Measurements from ENCODE around the gene KLHL24. TPM values are rescaled to one million over a fixed set of nuclear protein-coding genes. Genes with fewer than 3 reads are reported as not detected.
"Not testable (repeated sequence)": the region's sequence is repeated elsewhere in the genome, so short reads cannot be mapped to it uniquely, and the experiment has no call there.

Gene KLHL24
- total RNA-seq, 1 experiment from 2014 or later, result 59.1 TPM

- Histone ChIP-seq H3F3A (ENCODE audit: insufficient read depth, low read depth) (peaks cover 16% of the 10 kb centered on the region; the same call in 1 of the 2 replicates), H3K27ac (peak overlapping the region; percentile 39), H2AFZ (peak overlapping the region; percentile 91), H3K27me3 (ENCODE audit: insufficient read depth, low read depth) (no peaks in the 10 kb centered on the region), H3K9me2 (ENCODE audit: insufficient read depth) (no peaks in the 10 kb centered on the region), H3K36me3 (ENCODE audit: low read depth) (no peaks in the 10 kb centered on the region), H3K4me3 (peak overlapping the region; percentile 85), H3K4me1 (replicated peaks; ENCODE audit: insufficient read depth) (peaks cover 9% of the 10 kb centered on the region), H3K4me2 (peak overlapping the region; percentile 95), H4K20me1 (ENCODE audit: insufficient read depth) (no peaks in the 10 kb centered on the region), H3K79me2 (ENCODE audit: low read depth) (peaks cover 29% of the 10 kb centered on the region), H3K9me3 (ENCODE audit: insufficient read depth, low read depth) (no peaks in the 10 kb centered on the region)
- POLR2A ChIA-PET (ENCODE audit: unreplicated experiment), result interaction anchor here (0.6 to 0.7 kb wide), 5 partner anchors 11 to 882 kb away, joined by 3 to 5 read pairs (median 3); partner anchors contain the start of gene YEATS2
- DNase-seq, result peak in 1 of 2 experiments; percentile 15
- CTCF ChIA-PET, result interaction anchor here (0.6 kb wide), 2 partner anchors 48 to 1020 kb away, joined by 4 to 15 read pairs; no protein-coding TSS in a partner anchor
- intact Hi-C loops (cut with micrococcal nuclease; ENCODE audit: unreplicated experiment), result loop anchor here (5.0 kb wide), 1 partner anchor 155 kb away; no protein-coding TSS in a partner anchor
- TF ChIP-seq EZH2 (IDR thresholded peaks at IDR 0.05; ENCODE audit: low read depth) (no peak), CTCF (conservative IDR thresholded peaks at IDR 0.05) (no peak)
- no TSS peak for BruUV-seq (replicated peaks)
These were observed 1.7 kb downstream of the KLHL24 start for GRCh38 chr3:183637106-183637486.

- H4K20me1 ChIP-seq (ENCODE audit: insufficient read depth); H2AFZ ChIP-seq; H3K36me3 ChIP-seq (ENCODE audit: low read depth); POLR2A ChIA-PET (ENCODE audit: unreplicated experiment); H3K4me1 ChIP-seq (replicated peaks; ENCODE audit: insufficient read depth); CTCF ChIA-PET; H3K9me3 ChIP-seq (ENCODE audit: insufficient read depth, low read depth); H3K27ac ChIP-seq; H3K27me3 ChIP-seq (ENCODE audit: insufficient read depth, low read depth); DNase-seq; H3K9me2 ChIP-seq (ENCODE audit: insufficient read depth): not testable (repeated sequence)
- H3F3A ChIP-seq (ENCODE audit: insufficient read depth, low read depth), result peaks cover 16% of the 10 kb centered on the region; the same call in 1 of the 2 replicates
- H3K4me2 ChIP-seq, result peak overlapping the region; percentile 95
- peak overlapping the region; percentile 85; the same call in 1 of the 2 replicates for H3K4me3 ChIP-seq
- TSS peak; percentile 30 for BruUV-seq (replicated peaks)
- intact Hi-C loops (cut with micrococcal nuclease; ENCODE audit: unreplicated experiment), result loop anchor here (5.0 kb wide), 1 partner anchor 155 kb away; no protein-coding TSS in a partner anchor
- peaks cover 29% of the 10 kb centered on the region for H3K79me2 ChIP-seq (ENCODE audit: low read depth)
These were observed 2.2 kb downstream of the KLHL24 start for GRCh38 chr3:183637633-183638032.

GRCh38 chr3:183638101-183638852 is 2.9 kb downstream of the KLHL24 start:
- H4K20me1 ChIP-seq (ENCODE audit: insufficient read depth), result no peaks in the 10 kb centered on the region
- H3K27me3 ChIP-seq (ENCODE audit: insufficient read depth, low read depth), result no peaks in the 10 kb centered on the region
- DNase-seq, result no peak
- peaks cover 29% of the 10 kb centered on the region for H3K79me2 ChIP-seq (ENCODE audit: low read depth)
- TF ChIP-seq EZH2 (IDR thresholded peaks at IDR 0.05; ENCODE audit: low read depth), result no peak
- no peak for TF ChIP-seq CTCF (conservative IDR thresholded peaks at IDR 0.05)
- peaks cover 16% of the 10 kb centered on the region; the same call in 1 of the 2 replicates for H3F3A ChIP-seq (ENCODE audit: insufficient read depth, low read depth)
- H3K27ac ChIP-seq, result no peak overlapping the region
- H3K9me3 ChIP-seq (ENCODE audit: insufficient read depth, low read depth), result no peaks in the 10 kb centered on the region
- POLR2A ChIA-PET (ENCODE audit: unreplicated experiment), result no interaction called here
- peaks cover 9% of the 10 kb centered on the region for H3K4me1 ChIP-seq (replicated peaks; ENCODE audit: insufficient read depth)
- H3K4me2 ChIP-seq, result 0 out of 2 replicates have a peak overlapping the region, but pooled peaks have one; percentile 95
- CTCF ChIA-PET, result no interaction called here
- H3K4me3 ChIP-seq, result 0 out of 2 replicates have a peak overlapping the region, but pooled peaks have one; percentile 85
- no peak overlapping the region for H2AFZ ChIP-seq
- no peaks in the 10 kb centered on the region for H3K9me2 ChIP-seq (ENCODE audit: insufficient read depth)
- no peaks in the 10 kb centered on the region for H3K36me3 ChIP-seq (ENCODE audit: low read depth)
- no TSS peak for BruUV-seq (replicated peaks)
- intact Hi-C loops (cut with micrococcal nuclease; ENCODE audit: unreplicated experiment), result loop anchor here (5.0 kb wide), 1 partner anchor 156 kb away; no protein-coding TSS in a partner anchor

- POLR2A ChIA-PET (ENCODE audit: unreplicated experiment); DNase-seq; BruUV-seq (replicated peaks): not testable (repeated sequence)
These were observed 5.2 kb downstream of the KLHL24 start for GRCh38 chr3:183640635-183641034.

More at GRCh38 chr3:183640635-183641034, 5.2 kb downstream of the KLHL24 start:
- H3K4me2 ChIP-seq; intact Hi-C loops (cut with micrococcal nuclease; ENCODE audit: unreplicated experiment); H3K9me3 ChIP-seq (ENCODE audit: insufficient read depth, low read depth); H3K9me2 ChIP-seq (ENCODE audit: insufficient read depth); H4K20me1 ChIP-seq (ENCODE audit: insufficient read depth); H3K4me3 ChIP-seq; CTCF ChIA-PET; H3K36me3 ChIP-seq (ENCODE audit: low read depth); H2AFZ ChIP-seq; H3K4me1 ChIP-seq (replicated peaks; ENCODE audit: insufficient read depth); H3K27ac ChIP-seq; H3K27me3 ChIP-seq (ENCODE audit: insufficient read depth, low read depth): not testable (repeated sequence)
- peaks cover 29% of the 10 kb centered on the region for H3K79me2 ChIP-seq (ENCODE audit: low read depth)
- H3F3A ChIP-seq (ENCODE audit: insufficient read depth, low read depth), result peaks cover 15% of the 10 kb centered on the region; the same call in 1 of the 2 replicates
